ENCODE results near the gene CALU.

The CALU gene

GRCh38 chr7:128718967-128719642 is 20.1 kb upstream of the CALU start:
- Histone ChIP-seq H3K4me1 (no peaks in the 10 kb centered on the region), H3K4me2 (ENCODE audit: low read length) (no peak overlapping the region)
- no peak for TF ChIP-seq CTCF (IDR thresholded peaks at IDR 0.05)

GRCh38 chr7:128721376-128721775 is 17.8 kb upstream of the CALU start:
- Histone ChIP-seq H3K27me3 (ENCODE audit: control insufficient read depth, insufficient read depth, low read length) (no peaks in the 10 kb centered on the region), H3K9ac (no peak overlapping the region), H3K4me2 (ENCODE audit: low read length) (no peak overlapping the region), H3K9me3 (ENCODE audit: control insufficient read depth, low read length) (no peaks in the 10 kb centered on the region), H3K79me2 (no peaks in the 10 kb centered on the region), H3K36me3 (ENCODE audit: control insufficient read depth, insufficient read depth, low read length) (no peaks in the 10 kb centered on the region), H3K4me1 (no peaks in the 10 kb centered on the region), H3K4me3 (ENCODE audit: low read depth, low read length) (no peak overlapping the region), H3K27ac (no peak overlapping the region), H2AFZ (no peak overlapping the region)
- TF ChIP-seq CTCF (IDR thresholded peaks at IDR 0.05): no peak

More at GRCh38 chr7:128718967-128719642, 20.1 kb upstream of the CALU start:
- Histone ChIP-seq H3K4me3 (ENCODE audit: low read depth, low read length) (no peak overlapping the region), H3K36me3 (ENCODE audit: control insufficient read depth, insufficient read depth, low read length) (no peaks in the 10 kb centered on the region), H2AFZ (no peak overlapping the region), H3K79me2 (no peaks in the 10 kb centered on the region), H3K9me3 (ENCODE audit: control insufficient read depth, low read length) (no peaks in the 10 kb centered on the region), H3K9ac (no peak overlapping the region), H3K27me3 (ENCODE audit: control insufficient read depth, insufficient read depth, low read length) (no peaks in the 10 kb centered on the region), H3K27ac (no peak overlapping the region)

- no peaks in the 10 kb centered on the region for H3K79me2 ChIP-seq
- H3K9me3 ChIP-seq (ENCODE audit: control insufficient read depth, low read length): no peaks in the 10 kb centered on the region
- H3K9ac ChIP-seq: no peak overlapping the region
- H2AFZ ChIP-seq: no peak overlapping the region
- H3K27me3 ChIP-seq (ENCODE audit: control insufficient read depth, insufficient read depth, low read length): no peaks in the 10 kb centered on the region
- TF ChIP-seq CTCF (IDR thresholded peaks at IDR 0.05): no peak
- H3K4me3 ChIP-seq (ENCODE audit: low read depth, low read length): no peak overlapping the region
- H3K4me2 ChIP-seq (ENCODE audit: low read length): no peak overlapping the region
- H3K27ac ChIP-seq: no peak overlapping the region
- H3K36me3 ChIP-seq (ENCODE audit: control insufficient read depth, insufficient read depth, low read length): no peaks in the 10 kb centered on the region
- no peaks in the 10 kb centered on the region for H3K4me1 ChIP-seq
Observed at GRCh38 chr7:128724743-128725142, 14.4 kb upstream of the CALU start.

GRCh38 chr7:128725531-128725930 is 13.6 kb upstream of the CALU start:
- TF ChIP-seq CTCF (IDR thresholded peaks at IDR 0.05): no peak

More at GRCh38 chr7:128725531-128725930, 13.6 kb upstream of the CALU start:
- no peaks in the 10 kb centered on the region for H3K36me3 ChIP-seq (ENCODE audit: control insufficient read depth, insufficient read depth, low read length)
- H3K9ac ChIP-seq: no peak overlapping the region
- no peak overlapping the region for H3K27ac ChIP-seq
- no peak overlapping the region for H3K4me3 ChIP-seq (ENCODE audit: low read depth, low read length)
- no peaks in the 10 kb centered on the region for H3K79me2 ChIP-seq
- H3K4me1 ChIP-seq: no peaks in the 10 kb centered on the region
- no peaks in the 10 kb centered on the region for H3K9me3 ChIP-seq (ENCODE audit: control insufficient read depth, low read length)
- no peak overlapping the region for H3K4me2 ChIP-seq (ENCODE audit: low read length)
- no peaks in the 10 kb centered on the region for H3K27me3 ChIP-seq (ENCODE audit: control insufficient read depth, insufficient read depth, low read length)
- no peak overlapping the region for H2AFZ ChIP-seq
